H9 (cell line): Measurements from ENCODE around the gene ACBD6. TPM values are rescaled to one million over a fixed set of nuclear protein-coding genes. Genes with fewer than 3 reads are reported as not detected.

Experiments
- DNase-seq: peaks from one replicate; pipeline ENCODE4 v3.0.0-alpha.2; 2017
- H2AFZ ChIP-seq: one replicate; pipeline ENCODE4 v1.6.1; 2013; ENCODE audit warnings: mild to moderate bottlenecking, low read length, control low read depth, moderate library complexity
- H2AK5ac ChIP-seq: 2 replicates; pipeline ENCODE4 v1.6.1; 2013; ENCODE audit warnings: low read length, control low read depth, mixed read lengths; ENCODE audit not compliant: insufficient read length
- H2BK120ac ChIP-seq: one replicate; pipeline ENCODE4 v1.6.1; 2013; ENCODE audit warnings: low read depth, mild to moderate bottlenecking, low read length, control low read depth, inconsistent platforms; ENCODE audit not compliant: poor library complexity, severe bottlenecking
- H2BK12ac ChIP-seq: 2 replicates; pipeline ENCODE4 v1.6.1; 2013; ENCODE audit warnings: low read length, control low read depth, mixed read lengths, low read depth; ENCODE audit not compliant: insufficient read length
- H2BK15ac ChIP-seq: 2 replicates; pipeline ENCODE4 v1.6.1; 2013; ENCODE audit warnings: low read depth, low read length, control low read depth
- H2BK20ac ChIP-seq: one replicate; pipeline ENCODE4 v1.6.1; 2013; ENCODE audit warnings: low read depth, mild to moderate bottlenecking, low read length, control low read depth, inconsistent platforms; ENCODE audit not compliant: poor library complexity, severe bottlenecking
- H2BK5ac ChIP-seq: 2 replicates; pipeline ENCODE4 v1.6.1; 2013; ENCODE audit warnings: low read length, control low read depth, mixed read lengths; ENCODE audit not compliant: insufficient read length
- H3K14ac ChIP-seq: 2 replicates; pipeline ENCODE4 v1.6.1; 2013; ENCODE audit warnings: low read length, control low read depth; ENCODE audit not compliant: insufficient read depth
- H3K18ac ChIP-seq: 2 replicates; pipeline ENCODE4 v1.6.1; 2013; ENCODE audit warnings: low read depth, mild to moderate bottlenecking, mixed read lengths, low read length, control low read depth; ENCODE audit not compliant: insufficient read length
- H3K23ac ChIP-seq: 2 replicates; pipeline ENCODE4 v1.6.1; 2013; ENCODE audit warnings: low read length, control low read depth, mixed read lengths, low read depth; ENCODE audit not compliant: insufficient read length
- H3K23me2 ChIP-seq: 2 replicates; pipeline ENCODE4 v1.6.1; 2013; ENCODE audit warnings: low read depth, mild to moderate bottlenecking, mixed read lengths, low read length, control low read depth; ENCODE audit not compliant: insufficient read length, poor library complexity, severe bottlenecking
- H3K27ac ChIP-seq: 2 replicates; pipeline ENCODE4 v1.5.1; 2013; ENCODE audit warnings: low read length, control low read depth, mixed read lengths, low read depth; ENCODE audit not compliant: insufficient read length
- H3K27me3 ChIP-seq: 2 replicates; pipeline ENCODE4 v1.6.1; 2013; ENCODE audit warnings: low read length, control low read depth, inconsistent platforms; ENCODE audit not compliant: insufficient read depth
- H3K4ac ChIP-seq: 2 replicates; pipeline ENCODE4 v1.6.1; 2013; ENCODE audit warnings: low read depth, mild to moderate bottlenecking, control low read depth, inconsistent platforms, low read length, moderate library complexity
- H3K4me1 ChIP-seq: 2 replicates; pipeline ENCODE4 v1.6.1; 2013; ENCODE audit warnings: low read length, control low read depth, inconsistent platforms; ENCODE audit not compliant: insufficient read depth
- H3K4me2 ChIP-seq: 2 replicates; pipeline ENCODE4 v1.6.1; 2013; ENCODE audit warnings: low read length, control low read depth, mixed read lengths; ENCODE audit not compliant: insufficient read length, insufficient read depth
- H3K56ac ChIP-seq: 2 replicates; pipeline ENCODE4 v1.6.1; 2013; ENCODE audit warnings: low read depth, mild to moderate bottlenecking, mixed read lengths, low read length, control low read depth; ENCODE audit not compliant: insufficient read length
- H3K79me1 ChIP-seq: 2 replicates; pipeline ENCODE4 v1.6.1; 2013; ENCODE audit warnings: low read depth, mild to moderate bottlenecking, moderate library complexity, low read length, control low read depth, inconsistent platforms; ENCODE audit not compliant: insufficient read depth, poor library complexity, severe bottlenecking
- H3K79me2 ChIP-seq: 2 replicates; pipeline ENCODE4 v1.6.1; 2013; ENCODE audit warnings: low read length, control low read depth, inconsistent platforms; ENCODE audit not compliant: insufficient read depth
- H3K9ac ChIP-seq: 2 replicates; pipeline ENCODE4 v1.6.1; 2013; ENCODE audit warnings: low read length, control low read depth, mixed read lengths; ENCODE audit not compliant: insufficient read length; ENCODE audit errors: extremely low read depth
- H3K9me3 ChIP-seq: one replicate; pipeline ENCODE4 v1.6.1; 2013; ENCODE audit warnings: low read depth, low read length, inconsistent platforms; ENCODE audit not compliant: control insufficient read depth
- H3T11ph ChIP-seq: one replicate; pipeline ENCODE4 v1.6.1; 2013; ENCODE audit warnings: mild to moderate bottlenecking, low read length, control low read depth, inconsistent platforms
- H4K20me1 ChIP-seq: one replicate; pipeline ENCODE4 v1.6.1; 2013; ENCODE audit not compliant: control insufficient read depth, insufficient read length, insufficient read depth
- H4K5ac ChIP-seq: 2 replicates; pipeline ENCODE4 v1.6.1; 2013; ENCODE audit warnings: low read depth, mild to moderate bottlenecking, mixed read lengths, low read length, control low read depth; ENCODE audit not compliant: insufficient read length
- H4K8ac ChIP-seq: replicated peaks from 2 replicates; pipeline ENCODE4 v1.6.1; 2013; ENCODE audit warnings: low read length, control low read depth, mixed read lengths, low read depth; ENCODE audit not compliant: insufficient read length
- H4K91ac ChIP-seq: 2 replicates; pipeline ENCODE4 v1.6.1; 2013; ENCODE audit warnings: low read depth, mild to moderate bottlenecking, moderate library complexity, mixed read lengths, low read length, control low read depth; ENCODE audit not compliant: insufficient read length
- H3K27ac Mint-ChIP-seq, 3 experiments: 2 replicates in 2 of 3; 3 replicates in 1 of 3; pipeline ENCODE4 v1.8.0; 2020 to 2021; ENCODE audit warnings: mixed read lengths in 3 of 3, mild to moderate bottlenecking in 1 of 3, moderate library complexity in 1 of 3
- H3K27me3 Mint-ChIP-seq: 2 replicates; pipeline ENCODE4 v1.8.0; 2021; ENCODE audit warnings: low read depth, mild to moderate bottlenecking, moderate library complexity, mixed read lengths
- H3K36me3 Mint-ChIP-seq, 3 experiments: 2 replicates in 2 of 3; 3 replicates in 1 of 3; pipeline ENCODE4 v1.8.0; 2020 to 2021; ENCODE audit warnings: low read depth in 3 of 3, mixed read lengths in 3 of 3; ENCODE audit not compliant: insufficient read depth in 1 of 3
- H3K4me1 Mint-ChIP-seq, 2 experiments: 2 replicates each; pipeline ENCODE4 v1.8.0; 2020; ENCODE audit warnings: mixed read lengths in 2 of 2
- H3K4me3 Mint-ChIP-seq, 2 experiments: 2 replicates in 1 of 2; 3 replicates in 1 of 2; pipeline ENCODE4 v1.8.0; 2020 to 2021; ENCODE audit warnings: mild to moderate bottlenecking in 2 of 2, mixed read lengths in 2 of 2, moderate library complexity in 1 of 2
- H3K9me3 Mint-ChIP-seq, 2 experiments: 2 replicates in 1 of 2; 3 replicates in 1 of 2; pipeline ENCODE4 v1.8.0; 2020; ENCODE audit warnings: mild to moderate bottlenecking in 2 of 2, mixed read lengths in 2 of 2, moderate library complexity in 1 of 2
- CTCF ChIP-seq: fragments of 200-600 bp; sonication (generic); conservative IDR thresholded peaks from 3 replicates; pipeline ENCODE4 v1.8.0; 2021; ENCODE audit warnings: antibody characterized with exemption, mild to moderate bottlenecking
- WGBS: extraction: QIAGEN DNeasy Blood & Tissue Kit; methylation state at CpG from one replicate; pipeline ENCODE4 v1.1.7; 2013; ENCODE audit warnings: missing lambda C conversion rate, low lambda C conversion rate, mixed read lengths; ENCODE audit not compliant: insufficient read length; ENCODE audit errors: extremely low coverage; 5-methylcytosine and 5-hydroxymethylcytosine counted together
- total RNA-seq: library from RNA; stranded (reverse); gene quantifications from 2 replicates; pipeline ENCODE4 v1.2.1, GENCODE V29; 2021

ACBD6 gene
- total RNA-seq, 1 experiment from 2014 or later, result 51.4 TPM

GRCh38 chr1:180301135-180301742, 201.1 kb downstream of the ACBD6 start:
- Histone ChIP-seq H3K4me1 (no peaks in the 10 kb centered on the region), H2BK12ac (no peak overlapping the region), H3K4ac (no peak overlapping the region), H3K23ac (no peak overlapping the region), H2BK5ac (no peak overlapping the region), H2AFZ (no peak overlapping the region), H3K27me3 (no peaks in the 10 kb centered on the region), H4K91ac (no peak overlapping the region), H3K14ac (no peak overlapping the region), H4K5ac (no peak overlapping the region), H2BK15ac (no peak overlapping the region), H3K9ac (no peak overlapping the region), H3K79me1 (no peaks in the 10 kb centered on the region), H4K8ac (no peak overlapping the region), H4K20me1 (no peaks in the 10 kb centered on the region), H3K9me3 (no peaks in the 10 kb centered on the region), H3K27ac (no peak overlapping the region), H2BK20ac (no peak overlapping the region), H3T11ph (no peak overlapping the region), H3K18ac (no peak overlapping the region), H3K56ac (no peak overlapping the region), H3K79me2 (no peaks in the 10 kb centered on the region), H3K4me2 (no peak overlapping the region), H2AK5ac (no peak overlapping the region), H3K23me2 (no peaks in the 10 kb centered on the region), H2BK120ac (no peak overlapping the region)
- TF ChIP-seq CTCF, result no peak
- WGBS, result no CpG with 5 or more reads among the region's 2 CpGs
- Mint-ChIP-seq H3K9me3 (peaks cover 0 to 3% of the 10 kb centered on the region in 2 experiments; a peak in 2 of 5 replicates), H3K27me3 (peaks cover 2% of the 10 kb centered on the region; the same call in 1 of the 2 replicates), H3K36me3 (no peaks in the 10 kb centered on the region; a peak in 2 of 7 replicates), H3K4me3 (no peak overlapping the region), H3K4me1 (peaks cover 3% of the 10 kb centered on the region in 2 experiments; a peak in 1 of 4 replicates), H3K27ac (no peak overlapping the region)
- DNase-seq, result no peak
